GM12872 (cell line): Measurements from ENCODE around the gene IL17REL.

Experiments
- CTCF ChIP-seq: IDR thresholded peaks from 3 replicates; pipeline ENCODE4 v1.5.1; 2011; ENCODE audit warnings: low read depth, mild to moderate bottlenecking, low read length, moderate library complexity; ENCODE audit not compliant: insufficient read depth

IL17REL gene

DNA sequence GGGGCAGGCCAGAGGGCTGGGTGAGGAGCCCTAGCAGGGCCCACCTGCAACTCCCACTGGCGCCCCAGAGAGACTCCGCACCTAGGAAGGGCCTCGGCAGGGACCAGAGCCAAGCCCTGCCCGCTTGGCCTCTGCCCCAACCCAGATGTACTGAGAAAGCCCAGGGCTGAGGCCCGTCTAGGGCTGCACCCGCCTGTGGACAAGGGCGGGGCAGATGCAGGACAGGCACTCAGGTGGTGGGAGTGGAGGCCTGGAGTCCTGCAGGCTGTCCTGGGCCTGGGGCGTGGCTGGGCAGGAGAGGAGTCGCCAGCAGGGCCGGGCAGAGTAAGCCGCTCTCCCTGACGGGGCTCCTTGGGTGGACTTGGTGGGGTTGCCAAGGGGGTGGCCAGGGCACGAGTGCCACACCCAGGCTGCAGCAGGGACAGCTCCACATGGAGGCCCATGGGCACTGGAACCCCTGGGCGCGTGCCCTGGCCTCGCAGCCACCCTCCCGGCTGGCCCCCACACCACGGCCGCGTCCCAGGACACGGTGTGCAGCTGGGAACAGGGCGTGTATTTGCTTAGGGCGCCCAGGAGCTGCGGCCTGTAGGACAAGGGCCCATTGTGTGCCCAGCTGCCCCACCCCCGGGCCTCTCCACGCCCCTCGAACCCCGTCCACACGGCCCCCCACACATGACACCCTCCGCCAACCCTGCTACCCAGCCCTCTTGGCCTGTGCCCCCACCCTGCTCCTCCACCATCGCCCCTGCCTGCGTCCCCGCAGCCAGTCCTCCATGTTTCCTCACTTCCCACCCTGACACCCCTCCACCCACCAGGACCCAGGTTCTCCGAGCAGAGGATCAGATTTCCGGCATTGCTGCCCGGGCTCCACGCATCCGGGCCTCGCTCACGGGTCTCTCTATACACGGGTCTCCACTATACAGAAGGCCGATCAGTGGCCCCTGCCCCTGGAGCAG is 63.3 kb downstream of the IL17REL start:
- no peak for TF ChIP-seq CTCF

DNA sequence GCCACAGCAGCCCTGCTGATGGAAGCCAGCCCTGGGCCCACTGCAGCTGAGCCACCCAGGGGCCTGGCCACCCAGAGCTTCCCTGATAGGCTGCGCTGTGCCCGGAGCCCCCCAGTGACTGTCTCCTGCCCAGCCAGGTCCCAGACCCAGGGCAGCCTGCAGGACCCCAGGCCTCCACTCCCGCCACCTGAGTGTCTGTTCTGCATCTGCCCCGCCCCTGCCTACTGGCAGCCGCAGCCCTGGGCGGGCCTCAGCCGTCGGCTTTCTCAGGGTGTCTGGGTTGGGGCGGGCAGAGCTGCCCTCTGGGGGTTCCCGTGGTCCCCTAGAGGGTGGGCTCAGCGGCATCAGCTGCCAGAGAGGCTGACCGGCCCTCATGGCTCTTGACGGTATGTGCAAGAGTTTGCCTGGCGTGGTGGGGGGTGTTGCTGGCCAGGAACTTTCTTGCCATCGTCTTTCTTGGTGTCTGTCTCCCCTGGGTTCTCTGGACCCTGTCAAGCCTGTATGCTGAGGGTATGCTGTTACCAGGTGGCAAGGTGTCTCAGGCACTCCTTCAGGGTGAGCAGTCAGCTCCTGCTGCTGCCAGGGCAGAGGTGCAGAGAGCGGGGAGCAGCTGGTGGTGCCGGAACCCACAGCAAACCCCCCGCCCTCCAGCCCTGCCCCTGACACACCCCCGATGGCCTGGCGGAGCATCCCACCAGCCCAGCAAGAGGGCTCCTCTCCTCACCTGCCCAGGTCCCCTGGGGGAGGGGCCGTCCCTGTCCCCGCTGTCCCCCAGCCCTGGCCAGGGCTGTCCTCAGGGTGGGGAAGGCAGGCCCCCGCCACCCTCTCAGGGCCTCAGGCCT is 64.2 kb downstream of the IL17REL start:
- no peak for TF ChIP-seq CTCF

- TF ChIP-seq CTCF: no peak
Observed at GRCh38 chr22:49947296-49947622, 65.3 kb downstream of the IL17REL start.

DNA sequence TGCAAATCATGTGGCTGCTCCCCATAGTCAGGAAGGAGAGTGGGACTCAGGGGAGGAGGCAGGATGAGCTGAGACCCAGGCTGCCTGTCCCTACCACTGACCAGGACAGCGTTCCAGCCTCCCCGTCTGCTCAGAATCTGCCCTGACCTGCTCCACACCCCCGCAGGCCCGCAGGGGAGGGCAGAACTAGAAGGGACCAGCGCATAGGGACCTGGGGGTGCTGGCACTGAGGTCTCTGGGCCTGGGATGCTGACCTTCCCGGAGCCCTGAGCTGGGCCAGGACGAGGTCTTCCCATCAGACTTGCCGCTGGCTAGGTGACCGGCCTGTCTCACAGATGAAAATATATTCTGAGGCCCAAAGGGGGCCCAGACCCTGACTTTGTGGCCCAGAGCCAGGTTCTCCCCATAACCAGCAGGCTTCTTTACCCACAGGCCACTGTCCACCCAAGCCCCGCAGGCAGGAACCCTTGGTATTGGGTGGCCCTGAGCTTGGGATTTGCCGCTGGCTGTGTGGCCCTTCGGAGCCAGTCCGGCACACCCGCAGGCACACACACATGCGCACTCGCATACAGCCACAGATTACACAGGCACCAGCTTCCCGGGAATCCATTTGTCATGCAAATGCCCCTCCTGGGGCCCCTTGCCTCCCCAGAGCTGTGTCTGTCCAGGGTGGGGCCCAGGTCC is 65.8 kb downstream of the IL17REL start:
- TF ChIP-seq CTCF: no peak
